HG03354 (cell line): Measurements from ENCODE around the gene FGD6.
A peak's percentile ranks its signal among the peaks of the same experiment; 100 is the strongest.
"Not testable (repeated sequence)": the region's sequence is repeated elsewhere in the genome, so short reads cannot be mapped to it uniquely, and the experiment has no call there.

Experiments
- ATAC-seq: cut with Tn5 transposase; IDR thresholded peaks from one replicate; pipeline ENCODE4 v1.9.1; 2021; ENCODE audit warnings: mild to moderate bottlenecking; ENCODE audit not compliant: unreplicated experiment, poor library complexity, severe bottlenecking

FGD6 gene

DNA sequence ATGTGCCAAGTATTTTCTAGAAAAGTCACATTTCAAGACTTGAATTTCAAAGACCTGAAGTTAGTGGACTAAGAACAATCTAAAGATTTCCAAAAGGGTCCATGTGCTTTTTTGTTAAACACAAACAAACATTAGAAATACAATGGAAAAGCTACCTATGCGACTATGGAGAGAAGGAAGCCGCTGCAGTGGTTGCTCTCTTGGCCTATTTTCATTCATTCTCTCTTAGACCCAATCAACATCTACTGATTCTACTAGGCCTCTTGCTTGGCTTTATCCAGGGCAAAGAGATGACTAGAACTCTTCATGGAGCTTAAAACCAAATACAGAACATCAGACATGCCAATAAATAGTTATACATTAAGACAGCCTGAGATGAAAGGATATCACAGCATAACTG is 9.9 kb downstream of the FGD6 start:
- ATAC-seq, result no peak

DNA sequence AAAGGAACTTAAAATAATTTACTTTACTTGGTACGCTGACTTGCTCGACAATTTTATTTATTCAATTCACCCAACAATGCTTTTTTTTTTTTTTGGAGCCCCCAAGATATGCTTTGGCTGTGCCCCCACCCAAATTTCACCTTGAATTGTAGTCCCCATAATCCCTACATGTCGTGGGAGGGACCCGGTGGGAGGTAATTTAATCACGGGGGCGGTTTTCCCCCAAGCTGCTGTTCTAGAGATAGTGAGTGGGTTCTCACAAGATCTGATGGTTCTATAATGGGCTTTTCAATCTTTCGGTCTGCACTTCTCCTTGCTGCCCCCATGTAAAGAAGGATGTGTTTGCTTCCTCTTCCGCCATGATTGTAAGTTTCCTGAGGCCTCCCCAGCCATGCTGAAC is 10.4 kb downstream of the FGD6 start:
- no peak for ATAC-seq

DNA sequence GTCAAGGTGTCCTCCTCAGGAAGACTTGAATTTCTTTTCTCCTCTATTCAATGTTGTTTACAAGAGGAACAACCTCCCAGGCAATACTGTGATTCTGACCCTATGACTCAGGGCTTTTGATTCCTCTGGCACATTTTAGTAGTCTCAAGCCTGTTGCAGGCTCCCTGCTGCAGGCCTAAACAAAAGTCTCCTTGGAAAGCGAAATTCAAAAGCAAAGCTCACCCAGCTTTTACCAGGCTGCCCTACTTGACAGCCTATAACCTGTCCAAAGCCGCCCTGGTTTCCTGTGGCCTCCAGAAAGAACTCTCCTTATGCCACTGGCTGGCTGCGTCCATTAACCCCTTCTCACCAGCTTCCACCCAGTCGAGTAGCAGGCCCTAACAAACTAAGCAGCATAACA is 11.6 kb downstream of the FGD6 start:
- no peak for ATAC-seq

DNA sequence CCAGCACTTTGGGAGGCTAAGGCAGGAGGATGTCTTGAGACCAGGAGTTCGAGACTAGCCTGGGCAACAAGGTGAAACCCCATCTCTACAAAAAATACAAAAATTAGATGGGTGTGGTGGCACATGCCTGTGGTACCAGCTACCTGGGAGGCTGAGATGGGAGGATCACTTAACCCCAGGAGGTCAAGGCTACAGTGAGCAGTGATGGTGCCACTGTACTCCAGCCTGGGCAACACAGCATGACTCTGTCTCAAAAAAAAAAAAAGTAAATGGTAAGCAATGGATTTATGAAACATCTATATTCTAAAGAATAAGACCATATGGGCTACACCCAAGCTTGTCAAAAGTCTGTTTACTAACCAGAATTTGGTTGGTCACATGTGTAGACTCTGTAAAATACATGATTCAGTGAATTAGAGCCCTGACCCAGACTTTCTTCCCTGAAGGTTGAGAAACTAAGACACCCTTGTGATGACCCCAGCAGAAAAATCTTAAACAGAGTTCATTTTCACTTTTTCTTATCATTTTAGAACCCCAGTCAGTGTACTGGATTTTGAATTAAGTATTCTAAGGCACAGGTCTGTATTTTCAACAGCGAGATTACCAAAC is 12.1 kb downstream of the FGD6 start:
- ATAC-seq, result no peak

DNA sequence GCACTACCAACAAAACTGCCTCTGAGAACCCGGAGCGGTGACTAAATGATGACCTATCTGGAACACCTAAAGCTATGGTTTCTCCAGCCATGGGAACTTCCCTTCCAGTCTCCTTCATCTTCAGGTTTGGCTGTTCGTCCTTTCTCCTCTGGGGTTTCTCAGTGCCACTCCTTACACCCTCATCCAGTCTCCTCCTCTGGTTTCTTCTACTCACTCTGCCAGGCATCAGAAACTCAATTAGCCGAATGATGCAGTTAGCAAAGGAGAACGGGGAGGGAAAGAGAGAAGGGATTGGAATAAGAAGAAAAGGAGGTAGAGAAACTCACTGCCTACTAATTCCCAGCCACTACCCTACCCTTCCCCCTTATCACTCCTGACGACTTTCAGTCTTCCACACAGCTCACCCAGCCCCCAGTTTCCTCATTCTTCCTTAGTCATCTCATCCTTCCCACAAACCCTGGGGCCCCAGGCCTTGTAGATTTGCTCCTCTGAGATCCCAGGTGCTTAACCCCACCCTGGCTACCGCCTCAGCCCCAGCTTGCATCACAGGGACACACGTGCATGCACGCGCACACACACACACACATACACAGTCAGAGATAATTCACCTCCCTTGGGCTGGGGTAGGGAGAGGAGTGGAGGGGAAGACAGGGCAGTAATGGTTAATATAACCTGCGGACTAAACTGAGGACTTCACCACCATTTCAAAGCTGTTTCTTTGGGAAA is 13.0 kb downstream of the FGD6 start:
- ATAC-seq, result no peak

DNA sequence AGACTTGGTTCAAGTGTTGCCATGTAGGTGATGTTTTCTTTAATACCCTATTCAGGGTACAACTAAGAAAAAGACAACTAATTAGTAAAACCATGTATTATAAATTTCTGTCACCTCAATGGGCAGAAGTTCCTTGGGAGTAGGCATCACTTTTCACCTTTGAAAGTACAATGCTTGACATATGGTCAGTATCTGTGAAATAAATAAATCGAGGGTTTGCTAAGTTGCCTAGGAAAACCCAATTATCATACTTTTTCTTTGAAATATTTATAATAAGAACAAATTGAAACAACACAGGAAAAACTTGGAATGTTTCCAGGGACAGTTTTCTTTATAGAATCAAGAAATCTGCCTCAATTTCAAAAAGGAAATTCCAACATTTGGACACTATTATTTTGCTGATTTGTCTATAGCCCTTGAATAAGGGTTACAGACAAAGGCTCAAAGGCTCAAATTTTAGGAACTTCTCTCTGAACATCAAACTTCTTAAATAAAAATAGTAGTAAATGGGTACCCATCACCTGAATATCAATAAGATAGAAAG is 13.7 kb downstream of the FGD6 start:
- no peak for ATAC-seq

DNA sequence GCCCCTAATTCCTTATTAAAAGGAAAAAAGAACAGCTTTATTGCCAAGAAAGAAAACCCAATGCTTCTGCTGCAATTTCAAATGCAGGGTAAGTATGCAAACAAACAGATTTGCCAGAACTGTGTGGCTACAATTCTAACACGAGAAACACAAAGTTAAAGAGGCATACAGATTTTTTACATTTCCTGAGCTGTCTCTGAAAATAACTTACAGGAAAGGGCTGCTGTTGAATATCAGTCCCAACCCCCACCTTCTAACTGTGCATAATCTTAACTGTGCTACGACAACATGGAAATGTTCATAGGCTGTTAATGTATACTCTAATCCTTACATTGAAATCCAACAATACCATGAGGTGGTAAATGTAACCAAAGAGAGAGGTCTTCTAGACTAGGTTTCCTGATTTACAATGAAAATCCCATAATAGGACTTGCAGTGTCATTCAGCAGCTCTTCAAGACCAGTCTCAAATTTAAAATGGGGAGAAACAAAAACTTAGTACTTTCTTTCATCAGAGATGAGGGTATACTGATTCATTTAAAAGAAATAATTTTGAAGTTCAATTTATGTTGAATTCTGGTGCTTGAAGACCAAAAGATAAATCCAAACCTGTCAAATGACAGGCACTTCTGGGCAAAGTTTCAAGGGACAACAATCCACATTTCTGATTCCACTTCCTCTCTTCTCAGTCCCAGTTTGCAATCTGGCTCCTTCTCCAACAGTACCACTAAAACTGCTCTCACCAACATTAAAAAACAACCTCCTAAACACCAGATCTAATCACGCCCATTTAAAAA is 14.4 kb downstream of the FGD6 start:
- ATAC-seq, result no peak

DNA sequence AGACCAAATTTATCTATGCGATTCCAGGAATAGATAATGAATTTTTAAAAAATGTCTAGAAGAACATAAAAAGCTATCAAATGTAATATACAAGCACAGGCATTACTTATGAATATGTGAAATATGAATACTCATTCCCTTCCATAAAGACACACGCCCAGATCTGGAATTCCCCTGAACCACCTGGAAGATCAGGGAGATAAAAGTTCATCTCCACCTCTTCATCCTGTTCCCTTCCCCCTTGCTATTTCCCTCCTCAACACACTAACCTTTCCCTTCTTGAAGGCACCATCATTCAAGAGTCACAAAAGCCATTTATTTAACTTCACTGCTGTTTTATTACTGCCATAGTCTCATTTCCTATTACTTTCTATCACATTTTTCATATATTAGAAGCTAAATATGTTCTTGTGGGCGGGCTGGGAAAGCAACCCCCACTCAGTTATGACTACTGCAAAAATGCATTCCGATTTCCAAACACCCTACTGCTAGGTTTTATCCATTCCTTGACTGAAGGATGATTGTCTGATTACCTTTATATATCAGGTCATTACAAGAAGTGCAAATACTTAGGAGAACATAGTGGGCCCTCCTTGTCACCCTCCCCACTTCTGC is 16.1 kb downstream of the FGD6 start:
- no peak for ATAC-seq

DNA sequence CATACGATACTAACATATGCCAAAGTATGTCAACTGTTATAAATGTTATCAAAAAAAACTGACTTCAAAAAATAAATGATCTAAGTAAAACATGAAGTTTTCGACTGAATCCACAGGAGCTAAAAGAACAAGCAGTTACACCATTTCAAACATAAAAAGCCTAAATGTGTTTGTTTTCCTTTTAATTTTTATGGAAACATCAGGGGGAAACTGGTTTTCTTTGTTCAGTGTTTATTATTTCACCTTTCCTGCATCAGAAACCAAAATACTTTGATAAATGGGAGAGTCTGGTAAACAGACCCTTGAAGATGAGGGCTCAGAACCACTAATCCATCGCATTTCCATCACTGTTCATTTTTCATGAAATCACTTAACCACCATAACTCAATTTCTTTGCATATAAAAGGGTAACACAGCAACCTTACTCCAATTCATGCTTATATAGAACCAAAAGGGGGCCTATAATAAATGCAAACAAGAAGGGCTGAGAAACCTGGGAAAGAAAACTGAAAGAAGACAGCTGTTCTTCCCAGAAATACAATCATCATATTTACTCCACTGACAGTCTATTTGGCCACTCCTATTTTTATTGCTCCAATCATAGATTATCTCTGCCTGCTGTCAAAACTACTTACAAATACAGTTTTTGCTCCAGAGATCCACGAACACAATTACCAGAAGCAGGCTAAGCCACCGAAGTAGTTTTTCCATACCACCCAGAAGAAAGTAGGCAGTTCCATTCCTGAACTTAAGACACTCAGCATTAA is 17.0 kb downstream of the FGD6 start:
- no peak for ATAC-seq

DNA sequence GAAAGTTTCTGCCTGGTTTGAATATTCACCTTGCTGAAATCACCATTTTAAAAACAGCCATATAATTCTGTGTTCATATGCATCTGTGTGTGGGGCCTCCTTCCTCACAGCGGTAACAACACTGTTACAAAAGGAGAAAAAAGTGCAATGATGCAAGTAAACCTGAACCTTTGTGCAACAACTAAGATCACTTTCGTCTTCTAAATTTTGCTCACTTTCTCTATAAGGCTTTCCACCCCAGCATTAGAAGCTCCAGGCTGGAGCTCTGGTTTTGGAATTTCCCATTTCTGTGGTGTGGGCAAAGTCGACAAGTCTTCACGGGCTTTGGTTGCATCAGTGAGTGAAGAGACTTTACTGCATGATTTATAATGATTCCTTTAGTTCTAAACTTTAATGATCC is 18.4 kb downstream of the FGD6 start:
- peak; percentile 61 for ATAC-seq

DNA sequence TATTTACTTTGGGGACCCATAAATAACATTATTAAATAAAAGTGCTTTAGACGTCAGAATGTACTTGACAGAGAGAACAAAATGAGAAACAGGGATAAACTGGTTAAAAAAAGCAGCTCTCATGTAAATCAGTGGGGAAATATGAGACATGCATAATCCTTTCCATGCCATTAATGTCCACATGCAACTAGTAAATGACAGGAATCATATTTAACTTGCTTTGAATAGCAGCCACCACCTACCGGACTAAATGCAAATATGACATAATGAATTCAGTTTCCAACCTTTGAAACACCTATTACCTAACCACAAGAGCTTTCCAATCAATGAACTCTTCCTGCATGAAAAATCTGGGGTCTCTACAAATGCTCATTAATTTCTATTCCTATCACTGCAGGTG is 19.6 kb downstream of the FGD6 start:
- no peak for ATAC-seq

DNA sequence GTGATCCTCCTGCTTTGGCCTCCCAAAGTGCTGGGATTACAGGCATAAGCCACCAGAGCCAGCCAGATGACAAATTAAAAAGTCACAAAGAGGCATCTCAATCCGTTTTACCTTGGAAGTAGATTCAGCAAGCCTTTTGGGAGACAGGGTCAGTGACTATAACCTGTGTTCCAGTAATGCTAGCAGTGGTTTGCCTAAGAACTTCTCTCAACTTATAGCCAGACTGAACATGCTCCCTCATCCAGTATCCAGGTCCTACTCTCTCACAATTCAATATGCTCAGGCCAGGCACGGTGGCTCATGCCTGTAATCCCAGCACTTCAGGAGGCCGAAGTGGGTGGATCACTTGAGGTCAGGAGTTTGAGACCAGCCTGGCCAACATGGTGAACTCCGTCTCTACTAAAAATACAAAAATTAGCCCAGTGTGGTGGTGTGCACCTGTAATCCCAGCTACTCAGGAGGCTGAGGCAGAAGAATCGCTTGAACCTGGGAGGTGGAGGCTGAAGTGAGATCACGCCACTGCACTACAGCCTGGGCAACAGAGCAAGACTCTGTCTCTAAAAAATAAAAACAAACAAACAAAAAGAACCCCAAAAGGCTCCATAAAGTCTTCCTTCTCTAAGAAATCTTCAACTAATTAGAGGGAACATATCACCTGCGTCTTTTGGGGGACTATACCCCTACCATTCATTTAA is 20.2 kb downstream of the FGD6 start:
- ATAC-seq, result not testable (repeated sequence)

DNA sequence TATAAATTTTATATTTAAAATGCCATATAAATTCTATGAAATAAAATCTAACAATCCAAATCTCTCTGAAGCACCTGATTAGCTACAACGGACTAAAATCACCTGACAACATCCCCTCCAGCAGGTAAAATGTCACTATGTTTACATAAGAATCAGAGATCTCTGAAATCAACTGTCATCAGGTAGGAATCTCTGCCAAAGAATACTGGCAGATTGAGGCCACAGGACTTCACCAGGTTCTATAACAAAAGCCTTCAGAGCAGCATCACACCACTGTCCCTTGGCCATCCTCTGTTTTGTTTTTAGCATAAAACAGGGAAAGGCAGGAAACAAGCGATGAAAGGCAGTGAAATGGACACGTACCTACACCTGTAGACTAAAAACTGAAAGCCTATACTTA is 22.1 kb downstream of the FGD6 start:
- no peak for ATAC-seq

DNA sequence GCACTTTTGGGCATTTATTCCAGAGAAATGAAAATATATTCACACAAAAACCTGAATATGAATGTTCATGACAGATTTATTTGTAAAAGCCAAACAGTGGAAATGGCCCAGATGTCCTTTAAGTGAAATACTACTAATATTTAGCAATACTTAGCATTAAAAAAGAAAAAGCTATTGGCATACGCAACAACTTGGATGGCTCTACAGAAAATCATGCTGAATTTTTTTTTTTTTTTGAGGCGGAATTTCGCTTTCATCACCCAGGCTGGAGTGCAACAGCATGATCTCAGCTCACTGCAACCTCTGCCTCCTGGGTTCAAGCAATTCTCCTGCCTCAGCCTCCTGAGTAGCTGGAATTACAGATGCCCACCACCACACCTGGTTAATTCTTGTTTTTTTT is 24.1 kb downstream of the FGD6 start:
- no peak for ATAC-seq

DNA sequence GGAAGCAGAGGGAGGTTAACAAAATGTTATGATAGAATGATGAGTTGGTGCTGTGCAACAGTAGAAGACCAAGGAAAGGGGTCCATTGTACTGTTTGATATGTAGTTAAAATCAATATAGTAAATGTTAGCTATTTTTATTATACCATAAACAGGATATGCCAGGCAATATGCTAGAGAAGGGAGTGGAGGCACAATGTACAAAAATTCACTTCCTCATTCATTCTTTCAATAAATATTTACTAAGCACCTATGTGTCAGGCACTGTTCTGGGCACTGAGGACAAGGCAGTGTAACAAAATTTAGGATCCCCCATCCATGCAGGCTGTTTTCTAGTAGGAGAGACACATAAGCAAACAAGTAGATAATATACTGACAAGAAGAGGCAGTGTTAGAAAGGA is 25.0 kb downstream of the FGD6 start:
- no peak for ATAC-seq

DNA sequence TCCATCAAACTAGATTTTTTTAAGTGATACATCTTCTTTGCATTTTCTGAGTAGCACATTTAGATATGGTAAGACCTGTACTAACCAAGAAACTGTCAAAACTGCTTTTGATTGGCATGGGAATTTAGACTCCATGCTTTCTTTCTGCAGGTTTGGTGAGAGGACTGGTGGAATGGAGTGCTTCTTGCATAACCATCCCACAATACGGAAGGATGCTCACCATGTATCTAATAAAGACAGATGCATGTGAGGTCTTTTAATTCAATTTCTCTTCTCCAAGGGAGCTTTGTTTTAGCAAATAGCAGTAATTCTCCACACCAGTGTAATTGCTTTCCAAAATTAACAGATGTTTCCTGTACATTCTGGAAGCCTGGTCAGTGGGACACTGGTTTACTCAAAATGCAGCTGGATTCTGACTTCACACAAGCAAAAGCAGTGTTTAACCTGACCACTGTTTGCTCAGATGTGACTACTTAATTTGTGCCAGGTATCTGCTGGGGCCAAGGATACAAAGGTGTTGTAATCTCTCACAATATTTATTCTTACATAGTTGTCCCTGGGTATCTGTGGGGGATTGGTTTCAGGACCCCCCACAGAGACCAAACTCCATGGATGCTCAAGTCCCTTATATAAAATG is 26.1 kb downstream of the FGD6 start:
- no peak for ATAC-seq

DNA sequence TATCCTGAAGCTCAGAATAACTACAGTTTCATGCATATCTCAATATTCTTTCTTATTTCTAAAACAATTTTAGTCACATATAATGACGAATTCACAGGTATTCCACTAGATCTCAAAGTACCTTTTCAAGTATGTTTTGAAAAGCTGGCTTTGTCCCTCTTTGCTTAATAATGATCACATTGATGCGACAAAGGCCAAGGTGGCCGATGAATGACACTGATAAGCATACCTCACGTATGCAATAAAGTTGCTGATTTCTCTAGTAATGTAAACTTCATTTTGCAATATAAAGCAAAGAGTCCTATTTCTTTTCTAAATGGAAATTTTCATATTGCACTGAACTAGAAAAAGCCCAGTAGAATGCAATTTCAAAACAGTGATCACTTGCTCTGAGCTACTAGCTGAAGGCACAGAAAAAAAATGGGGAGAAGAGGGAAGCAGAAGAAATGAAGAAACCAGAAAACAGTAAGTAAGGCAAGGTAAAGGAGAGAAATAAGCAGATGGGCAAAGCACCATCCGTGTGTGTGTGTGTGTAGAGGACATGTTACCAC is 29.3 kb downstream of the FGD6 start:
- no peak for ATAC-seq

DNA sequence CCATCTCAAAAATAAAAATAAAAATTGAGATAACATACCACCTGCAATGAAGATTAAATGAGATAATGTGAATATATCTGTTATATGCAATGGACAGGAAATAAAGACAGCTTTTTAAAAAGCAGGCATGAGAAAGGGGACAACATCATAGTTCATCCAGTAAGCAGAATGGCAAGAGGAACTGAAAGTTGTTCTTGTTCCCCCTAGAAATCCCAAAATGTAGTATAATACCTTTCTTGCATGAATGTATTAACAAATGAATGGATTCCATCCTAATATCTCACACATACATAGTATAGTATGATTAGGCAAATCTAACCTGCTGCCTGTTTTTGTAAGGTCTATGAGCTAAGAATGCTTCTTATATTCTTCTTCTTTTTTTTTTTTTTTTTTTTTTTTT is 31.4 kb downstream of the FGD6 start:
- no peak for ATAC-seq
